KG1 (cell line): ENCODE measurements around the gene TMEM179B.
"Not testable (repeated sequence)": the region's sequence is repeated elsewhere in the genome, so short reads cannot be mapped to it uniquely, and the experiment has no call there.

Experiments
- DNase-seq: peaks from one replicate; lab custom pipeline; 2025; lab: John Stamatoyannopoulos, UW

The TMEM179B gene

GRCh38 chr11:62787005-62787759, at the start of gene TMEM179B:
Gene TMEM179B, plus strand, starts transcription at chr11:62787402. Its CDS starts 30 bp downstream, at chr11:62787432.
- peak; percentile 98 for DNase-seq

GRCh38 chr11:62747475-62748160, 39.6 kb upstream of the TMEM179B start:
- DNase-seq, result no peak

GRCh38 chr11:62749931-62750330, 37.3 kb upstream of the TMEM179B start:
- not testable (repeated sequence) for DNase-seq

GRCh38 chr11:62752177-62752785, 34.9 kb upstream of the TMEM179B start:
- DNase-seq, result no peak

- no peak for DNase-seq
These were observed 34.0 kb upstream of the TMEM179B start for GRCh38 chr11:62752994-62753735.

- peak; percentile 100 for DNase-seq
These were observed 33.2 kb upstream of the TMEM179B start, which contains the start of gene ZBTB3 for GRCh38 chr11:62753736-62754603. Gene ZBTB3, minus strand, starts transcription at chr11:62754160. Its CDS starts 496 bp downstream, at chr11:62753664.

GRCh38 chr11:62755086-62755615, 32.1 kb upstream of the TMEM179B start:
- no peak for DNase-seq

GRCh38 chr11:62757846-62758788, 29.1 kb upstream of the TMEM179B start:
- no peak for DNase-seq

GRCh38 chr11:62760867-62761227, 26.4 kb upstream of the TMEM179B start:
- not testable (repeated sequence) for DNase-seq

- no peak for DNase-seq
These were observed 16.4 kb upstream of the TMEM179B start for GRCh38 chr11:62770778-62771143.

- peak; percentile 99 for DNase-seq
These were observed 15.8 kb upstream of the TMEM179B start, which contains the start of gene TAF6L for GRCh38 chr11:62771144-62772021. Gene TAF6L, plus strand, starts transcription at chr11:62771396. Its CDS starts 4,388 bp downstream, at chr11:62775784.

GRCh38 chr11:62774407-62774806, 12.8 kb upstream of the TMEM179B start:
- no peak for DNase-seq

GRCh38 chr11:62775646-62776045, 11.6 kb upstream of the TMEM179B start:
- no peak for DNase-seq

GRCh38 chr11:62777389-62777788, 9.8 kb upstream of the TMEM179B start:
- DNase-seq, result no peak

- no peak for DNase-seq
These were observed 8.8 kb upstream of the TMEM179B start for GRCh38 chr11:62778441-62778840.

- no peak for DNase-seq
These were observed 4.4 kb upstream of the TMEM179B start for GRCh38 chr11:62782753-62783152.

- peak; percentile 82 for DNase-seq
These were observed 741 bp upstream of the TMEM179B start for GRCh38 chr11:62786318-62787004.

GRCh38 chr11:62788991-62789390, 1.8 kb downstream of the TMEM179B start:
- no peak for DNase-seq
